Endothelial cell of umbilical vein (primary cell): Measurements from ENCODE around the gene TM4SF18.

ENCODE experiments used
- EZH2 ChIP-seq: IDR thresholded peaks from 2 replicates; pipeline ENCODE4 v1.6.1; 2012; ENCODE audit warnings: borderline replicate concordance, low read depth, mild to moderate bottlenecking, moderate library complexity, low read length, inconsistent platforms; ENCODE audit not compliant: severe bottlenecking
- POLR2A ChIP-seq: IDR thresholded peaks from 2 replicates; pipeline ENCODE4 v1.6.1; 2012; ENCODE audit warnings: low read depth, mild to moderate bottlenecking, control low read depth, low read length
- POLR2AphosphoS5 ChIP-seq: IDR thresholded peaks from 2 replicates; pipeline ENCODE4 v1.6.1; 2012; ENCODE audit warnings: low read depth, mild to moderate bottlenecking, control low read depth, low read length, moderate library complexity; ENCODE audit not compliant: insufficient read depth
- TF ChIP-seq, protein P1 (sequence below), 2 donors: IDR thresholded peaks; 1 replicate in 1 of 2; 2 replicates in 1 of 2; pipeline ENCODE4 v1.5.1; 2011; ENCODE audit warnings: low read length in 2 of 2, mild to moderate bottlenecking in 2 of 2, moderate library complexity in 2 of 2, control low read depth in 1 of 2, inconsistent platforms in 1 of 2, low read depth in 1 of 2; ENCODE audit not compliant: insufficient read depth in 1 of 2; ENCODE audit errors: extremely low read depth in 1 of 2
- TF ChIP-seq, protein P2 (sequence below): IDR thresholded peaks from 2 replicates; pipeline ENCODE4 v1.6.1; 2011; ENCODE audit not compliant: insufficient read depth, insufficient read length

DNA sequence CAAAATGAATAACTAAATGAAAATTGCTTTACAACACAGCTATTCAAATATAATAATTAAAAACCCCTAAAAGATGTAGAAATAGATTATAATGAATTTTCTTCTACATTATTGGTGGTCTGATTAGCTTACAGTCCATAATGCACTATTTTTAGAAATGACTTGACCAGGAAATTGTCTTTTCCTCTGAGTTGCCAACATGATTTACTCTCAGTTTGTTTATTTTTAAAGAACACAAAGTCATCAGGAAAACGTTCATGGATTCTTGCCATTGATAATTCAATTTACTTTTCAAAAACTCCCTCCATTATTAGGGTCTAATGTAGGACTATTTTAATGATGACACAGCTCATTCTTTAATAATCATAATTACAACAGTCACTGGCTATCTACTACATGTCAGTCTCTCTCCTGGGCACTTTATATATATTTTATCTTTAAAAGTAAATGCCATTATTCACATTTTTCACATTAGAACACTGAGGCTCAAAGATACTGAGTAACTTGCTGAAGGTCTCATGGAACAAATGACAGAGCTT is 1.1 kb downstream of the TM4SF18 start:
- TF ChIP-seq POLR2A (no peak), POLR2AphosphoS5 (no peak), EZH2 (no peak)
- TF ChIP-seq, protein P1, sequence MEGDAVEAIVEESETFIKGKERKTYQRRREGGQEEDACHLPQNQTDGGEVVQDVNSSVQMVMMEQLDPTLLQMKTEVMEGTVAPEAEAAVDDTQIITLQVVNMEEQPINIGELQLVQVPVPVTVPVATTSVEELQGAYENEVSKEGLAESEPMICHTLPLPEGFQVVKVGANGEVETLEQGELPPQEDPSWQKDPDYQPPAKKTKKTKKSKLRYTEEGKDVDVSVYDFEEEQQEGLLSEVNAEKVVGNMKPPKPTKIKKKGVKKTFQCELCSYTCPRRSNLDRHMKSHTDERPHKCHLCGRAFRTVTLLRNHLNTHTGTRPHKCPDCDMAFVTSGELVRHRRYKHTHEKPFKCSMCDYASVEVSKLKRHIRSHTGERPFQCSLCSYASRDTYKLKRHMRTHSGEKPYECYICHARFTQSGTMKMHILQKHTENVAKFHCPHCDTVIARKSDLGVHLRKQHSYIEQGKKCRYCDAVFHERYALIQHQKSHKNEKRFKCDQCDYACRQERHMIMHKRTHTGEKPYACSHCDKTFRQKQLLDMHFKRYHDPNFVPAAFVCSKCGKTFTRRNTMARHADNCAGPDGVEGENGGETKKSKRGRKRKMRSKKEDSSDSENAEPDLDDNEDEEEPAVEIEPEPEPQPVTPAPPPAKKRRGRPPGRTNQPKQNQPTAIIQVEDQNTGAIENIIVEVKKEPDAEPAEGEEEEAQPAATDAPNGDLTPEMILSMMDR (IDR thresholded peaks at IDR 0.05; ENCODE audit: extremely low read depth in 1 of 2, insufficient read depth in 1 of 2, low read depth in 1 of 2, low read length in 2 of 2), result no peak
- TF ChIP-seq, protein P2, sequence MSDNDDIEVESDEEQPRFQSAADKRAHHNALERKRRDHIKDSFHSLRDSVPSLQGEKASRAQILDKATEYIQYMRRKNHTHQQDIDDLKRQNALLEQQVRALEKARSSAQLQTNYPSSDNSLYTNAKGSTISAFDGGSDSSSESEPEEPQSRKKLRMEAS, result no peak
